ENCODE data around the gene BANP. TPM values are rescaled to one million over a fixed set of nuclear protein-coding genes. Genes with fewer than 3 reads are reported as not detected.
"Not testable (repeated sequence)": the region's sequence is repeated elsewhere in the genome, so short reads cannot be mapped to it uniquely, and the experiment has no call there.

The BANP gene
- polyA plus RNA-seq, 1 of the 3 experiments (the other 2 are of a cell fraction) = 16.8 TPM

GRCh38 chr16:87979352-87979751, 28.1 kb downstream of the BANP start:
- 91% methylated on average over 8 of the region's 8 CpGs for WGBS (ENCODE audit: low lambda C conversion rate)
- POLR2A ChIA-PET = no interaction called here

GRCh38 chr16:87979911-87980630, 28.8 kb downstream of the BANP start:
- H2AFZ ChIP-seq (ENCODE audit: low read depth); H3K27ac ChIP-seq (ENCODE audit: low read depth in 2 of 2, low read length in 1 of 2); H3K4me1 ChIP-seq (ENCODE audit: control insufficient read depth in 1 of 2, insufficient read depth in 2 of 2, low read depth in 1 of 2, low read length in 1 of 2); DNase-seq; POLR2A ChIA-PET; H3K9me2 ChIP-seq; CTCF ChIA-PET; H3K9ac ChIP-seq; H3K4me3 ChIP-seq (ENCODE audit: low read depth in 2 of 2, low read length in 1 of 2); H3K9me3 ChIP-seq; H3K27me3 ChIP-seq (ENCODE audit: insufficient read depth); H3K4me2 ChIP-seq; H4K20me1 ChIP-seq (ENCODE audit: insufficient read depth); H3K79me2 ChIP-seq (ENCODE audit: insufficient read depth); H3F3A ChIP-seq (replicated peaks; ENCODE audit: insufficient read depth): not testable (repeated sequence)
- peaks cover 0 to 12% of the 10 kb centered on the region in 2 experiments for H3K36me3 ChIP-seq (replicated peaks in 1 of 2; ENCODE audit: control insufficient read depth in 1 of 2, insufficient read depth in 2 of 2, low read length in 1 of 2)
- WGBS (ENCODE audit: low lambda C conversion rate) = 87% methylated on average over 10 of the region's 12 CpGs

More at GRCh38 chr16:87979352-87979751, 28.1 kb downstream of the BANP start:
- no peak overlapping the region for H3K27ac ChIP-seq (ENCODE audit: low read depth in 2 of 2, low read length in 1 of 2)
- DNase-seq = no peak
- H3K4me1 ChIP-seq (ENCODE audit: control insufficient read depth in 1 of 2, insufficient read depth in 2 of 2, low read depth in 1 of 2, low read length in 1 of 2) = no peaks in the 10 kb centered on the region; a peak in 1 of 4 replicates
- no peaks in the 10 kb centered on the region for H3K9me2 ChIP-seq
- H3K36me3 ChIP-seq (replicated peaks in 1 of 2; ENCODE audit: control insufficient read depth in 1 of 2, insufficient read depth in 2 of 2, low read length in 1 of 2) = peaks cover 0 to 5% of the 10 kb centered on the region in 2 experiments
- H3K27me3 ChIP-seq (ENCODE audit: insufficient read depth) = no peaks in the 10 kb centered on the region
- no peaks in the 10 kb centered on the region for H4K20me1 ChIP-seq (ENCODE audit: insufficient read depth)
- TF ChIP-seq PBX3 (IDR thresholded peaks at IDR 0.05) (no peak), EP300 (IDR thresholded peaks at IDR 0.05; ENCODE audit: borderline replicate concordance in 1 of 2, low read depth in 1 of 2, low read length in 1 of 2) (no peak), NFIC (IDR thresholded peaks at IDR 0.05; ENCODE audit: borderline replicate concordance) (no peak), FOXJ3 (CRISPR knock-in tag; IDR thresholded peaks at IDR 0.05) (no peak), IRF3 (IDR thresholded peaks at IDR 0.05; ENCODE audit: low read depth, low read length) (no peak), YY1 (IDR thresholded peaks at IDR 0.05; ENCODE audit: low read depth) (no peak), GABPA (IDR thresholded peaks at IDR 0.05; ENCODE audit: low read depth) (no peak), USF2 (IDR thresholded peaks at IDR 0.05; ENCODE audit: borderline replicate concordance, low read depth, low read length) (no peak), MAX (IDR thresholded peaks at IDR 0.05; ENCODE audit: low read depth) (no peak), MXI1 (IDR thresholded peaks at IDR 0.05; ENCODE audit: low read depth, low read length) (no peak), TCF12 (IDR thresholded peaks at IDR 0.05) (no peak), MEF2A (IDR thresholded peaks at IDR 0.05; ENCODE audit: borderline replicate concordance, low read depth) (no peak)
- H3F3A ChIP-seq (replicated peaks; ENCODE audit: insufficient read depth) = no peaks in the 10 kb centered on the region
- H3K4me2 ChIP-seq = no peak overlapping the region
- CTCF ChIA-PET = no interaction called here
- no peak overlapping the region for H3K9ac ChIP-seq
- peaks cover 2% of the 10 kb centered on the region; the same call in 1 of the 2 replicates for H3K79me2 ChIP-seq (ENCODE audit: insufficient read depth)
- H3K9me3 ChIP-seq = no peaks in the 10 kb centered on the region
- H2AFZ ChIP-seq (ENCODE audit: low read depth) = no peak overlapping the region
- no peak overlapping the region for H3K4me3 ChIP-seq (ENCODE audit: low read depth in 2 of 2, low read length in 1 of 2)

- POLR2A ChIA-PET; H3K9me2 ChIP-seq; H3K9ac ChIP-seq; H3K4me3 ChIP-seq (ENCODE audit: low read depth in 2 of 2, low read length in 1 of 2); H3K79me2 ChIP-seq (ENCODE audit: insufficient read depth); H3K27ac ChIP-seq (ENCODE audit: low read depth in 2 of 2, low read length in 1 of 2); H3F3A ChIP-seq (replicated peaks; ENCODE audit: insufficient read depth); H3K9me3 ChIP-seq; H3K4me1 ChIP-seq (ENCODE audit: control insufficient read depth in 1 of 2, insufficient read depth in 2 of 2, low read depth in 1 of 2, low read length in 1 of 2); H3K4me2 ChIP-seq; DNase-seq; H2AFZ ChIP-seq (ENCODE audit: low read depth); H3K27me3 ChIP-seq (ENCODE audit: insufficient read depth); H4K20me1 ChIP-seq (ENCODE audit: insufficient read depth): not testable (repeated sequence)
- WGBS (ENCODE audit: low lambda C conversion rate) = 76% methylated on average over 4 of the region's 4 CpGs
- CTCF ChIA-PET = interaction anchor here (1.5 kb wide), 1 partner anchor 9 kb away, joined by 3 read pairs; no protein-coding TSS in a partner anchor
- peaks cover 0 to 13% of the 10 kb centered on the region in 2 experiments for H3K36me3 ChIP-seq (replicated peaks in 1 of 2; ENCODE audit: control insufficient read depth in 1 of 2, insufficient read depth in 2 of 2, low read length in 1 of 2)
These were observed 30.1 kb downstream of the BANP start for GRCh38 chr16:87981376-87981775.
